Glomerular endothelial cell (primary cell): ENCODE data around the gene PDCD4. TPM values are rescaled to one million over a fixed set of nuclear protein-coding genes. Genes with fewer than 3 reads are reported as not detected.

ENCODE experiments used
- DNase-seq: peaks from one replicate; pipeline ENCODE4 v3.0.0-alpha.2; 2011; ENCODE audit warnings: low read depth, low spot score; ENCODE audit errors: extremely low read depth
- total RNA-seq: library from RNA; depleted of rRNA; stranded (reverse); fragments of >200 nt; gene quantifications from 2 replicates; pipeline ENCODE4 v1.2.3, GENCODE V29; 2015

PDCD4 gene
- total RNA-seq = 45.5 and 56.6 TPM in 2 replicates

DNA sequence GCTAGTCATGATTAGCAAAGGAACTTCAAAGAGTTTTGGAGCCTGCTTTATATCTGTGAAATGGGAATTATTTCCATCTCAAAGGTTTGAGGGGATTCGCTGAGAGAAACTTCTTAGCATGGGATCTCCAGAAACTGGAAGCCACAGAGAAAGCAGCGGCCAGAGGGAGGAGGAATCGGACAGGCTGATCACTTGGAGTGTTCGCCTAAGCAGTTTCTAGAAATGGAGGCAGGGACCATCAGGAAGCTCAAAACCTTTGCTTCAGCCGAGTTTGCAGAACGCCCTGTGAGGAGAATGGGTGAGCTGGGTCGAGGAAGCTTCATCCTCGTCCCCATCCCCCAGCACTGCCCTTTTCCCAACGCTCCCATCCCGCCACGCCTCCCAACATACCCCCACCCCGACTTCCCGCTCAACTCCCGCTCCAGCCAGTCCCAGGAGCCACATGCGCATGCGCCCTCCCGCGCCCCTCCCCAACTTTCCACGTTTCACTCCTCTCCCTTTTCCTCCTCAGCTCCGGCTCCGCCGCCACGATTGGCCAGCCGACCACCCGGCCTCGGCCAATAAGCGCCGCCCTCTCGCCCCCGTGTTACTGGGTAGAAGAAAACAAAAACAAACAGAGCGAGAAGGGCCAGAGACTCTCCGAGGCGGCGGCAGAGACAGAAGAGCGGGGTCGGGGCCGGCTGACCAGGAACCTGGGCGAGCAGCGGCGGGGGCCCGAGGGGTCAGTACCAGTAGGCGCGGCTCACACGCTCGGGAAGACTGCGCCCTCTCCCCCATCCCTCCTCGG is at the start of gene PDCD4:
Gene PDCD4, plus strand, starts transcription at position 631 of the 787 bp plus-strand sequence. CDS start 4,100 bp downstream, outside the sequence.
- peak; percentile 81 for DNase-seq

DNA sequence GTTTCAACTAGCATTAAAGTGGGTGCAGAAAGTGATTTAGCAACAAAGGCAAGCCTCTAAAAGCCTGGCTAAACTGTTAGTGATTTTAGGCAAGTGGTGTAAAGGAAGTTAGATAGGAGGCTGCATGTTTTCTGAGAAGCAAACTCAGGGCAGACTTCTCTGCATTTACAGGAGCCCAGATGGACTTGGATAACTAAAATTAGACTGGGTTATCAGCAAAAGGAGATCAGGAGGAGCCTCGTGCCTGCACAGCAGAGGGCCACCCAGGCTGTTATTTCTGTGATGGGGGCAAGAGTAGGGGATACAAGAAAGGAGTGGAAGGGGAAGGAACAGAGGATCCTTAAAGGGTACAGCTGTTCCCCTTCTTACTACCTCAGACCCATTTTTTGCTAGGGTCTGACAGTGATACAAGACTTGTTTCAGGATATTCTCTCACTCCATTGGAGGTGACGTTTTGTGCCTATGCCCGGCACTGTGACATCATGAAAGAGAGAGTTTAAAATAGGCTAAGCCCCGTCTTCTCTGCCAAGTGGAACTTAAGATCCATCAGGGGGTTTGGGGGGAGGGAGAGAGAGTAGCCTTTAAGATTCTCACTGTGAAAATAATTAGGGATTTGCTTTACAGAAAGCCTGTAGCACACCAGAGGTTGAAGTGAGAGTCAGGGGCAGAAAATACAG is 49.6 kb upstream of the PDCD4 start:
- no peak for DNase-seq

DNA sequence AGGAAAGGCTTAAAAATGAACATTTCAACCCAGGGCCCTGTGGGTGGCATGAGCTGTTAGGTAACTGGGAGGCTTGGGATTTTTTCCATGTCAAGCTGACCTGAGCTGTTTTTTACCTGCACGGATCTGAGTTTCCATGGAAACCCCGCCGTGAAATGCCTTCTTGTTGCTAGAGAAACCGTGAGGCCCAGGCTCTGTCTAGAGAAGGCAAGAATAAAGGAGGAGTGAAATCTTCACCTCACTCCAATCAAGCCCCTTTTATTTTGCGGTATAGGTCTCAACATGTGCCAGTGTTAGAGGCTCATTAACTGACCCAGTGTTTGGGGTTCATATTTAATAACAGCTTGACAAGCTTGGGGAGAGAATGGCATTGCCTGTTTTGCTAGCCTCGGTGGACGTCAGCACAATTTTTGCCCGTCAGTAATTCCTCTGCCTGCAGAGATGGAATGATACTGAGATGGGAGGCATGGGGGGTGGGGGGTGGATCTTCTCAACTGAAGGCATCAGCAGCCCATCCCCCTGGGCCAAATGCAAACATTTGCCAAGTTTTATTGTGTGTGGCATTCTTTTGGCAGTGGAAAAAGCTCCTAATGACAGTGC is 48.9 kb upstream of the PDCD4 start:
- no peak for DNase-seq

- DNase-seq = no peak
Measured at GRCh38 chr10:110824152-110824441, 47.6 kb upstream of the PDCD4 start.

DNA sequence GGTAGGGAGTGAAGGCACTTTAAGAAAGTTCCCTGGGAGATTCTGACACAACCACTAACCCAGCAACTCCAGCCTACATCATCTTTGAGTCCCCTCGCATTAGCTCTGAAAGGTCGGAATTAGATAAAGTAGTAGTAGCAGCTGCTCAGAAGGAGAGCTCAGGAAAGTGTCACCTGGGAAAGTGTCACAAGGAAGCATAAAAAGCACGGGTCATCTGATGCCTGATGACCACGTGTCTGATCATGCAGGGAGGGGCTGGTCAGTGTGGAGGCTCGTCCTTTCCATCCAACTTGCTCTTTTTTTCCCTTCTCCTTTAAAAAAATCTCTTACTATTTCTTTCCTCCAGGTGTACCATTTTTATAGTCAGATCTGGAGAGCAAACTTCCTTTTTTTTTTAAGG is 47.1 kb upstream of the PDCD4 start:
- DNase-seq = no peak

DNA sequence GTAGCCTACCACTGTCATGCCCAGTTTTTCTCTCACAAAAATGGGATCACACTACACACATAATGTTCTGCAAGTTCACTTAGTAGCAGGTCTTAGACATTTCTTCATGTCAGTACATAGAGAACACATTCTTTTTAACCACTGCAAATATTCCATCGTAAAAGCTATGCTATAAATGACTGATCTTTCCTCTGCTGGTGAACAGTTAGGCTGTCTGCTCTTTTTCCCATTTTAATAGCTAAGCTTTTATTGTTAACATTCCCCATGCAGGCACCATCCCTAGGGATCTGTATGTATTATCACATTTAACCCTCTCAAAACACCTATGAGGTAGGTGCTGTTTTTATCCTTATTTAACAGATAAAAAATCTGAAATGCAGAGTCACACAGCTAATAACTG is 46.2 kb upstream of the PDCD4 start:
- no peak for DNase-seq

- DNase-seq = no peak
Measured at GRCh38 chr10:110827410-110827809, 44.3 kb upstream of the PDCD4 start.

GRCh38 chr10:110827875-110828274 is 43.9 kb upstream of the PDCD4 start:
- DNase-seq = no peak

GRCh38 chr10:110828525-110828924 is 43.2 kb upstream of the PDCD4 start:
- DNase-seq = no peak

GRCh38 chr10:110829721-110830410 is 41.9 kb upstream of the PDCD4 start:
- DNase-seq = no peak

DNA sequence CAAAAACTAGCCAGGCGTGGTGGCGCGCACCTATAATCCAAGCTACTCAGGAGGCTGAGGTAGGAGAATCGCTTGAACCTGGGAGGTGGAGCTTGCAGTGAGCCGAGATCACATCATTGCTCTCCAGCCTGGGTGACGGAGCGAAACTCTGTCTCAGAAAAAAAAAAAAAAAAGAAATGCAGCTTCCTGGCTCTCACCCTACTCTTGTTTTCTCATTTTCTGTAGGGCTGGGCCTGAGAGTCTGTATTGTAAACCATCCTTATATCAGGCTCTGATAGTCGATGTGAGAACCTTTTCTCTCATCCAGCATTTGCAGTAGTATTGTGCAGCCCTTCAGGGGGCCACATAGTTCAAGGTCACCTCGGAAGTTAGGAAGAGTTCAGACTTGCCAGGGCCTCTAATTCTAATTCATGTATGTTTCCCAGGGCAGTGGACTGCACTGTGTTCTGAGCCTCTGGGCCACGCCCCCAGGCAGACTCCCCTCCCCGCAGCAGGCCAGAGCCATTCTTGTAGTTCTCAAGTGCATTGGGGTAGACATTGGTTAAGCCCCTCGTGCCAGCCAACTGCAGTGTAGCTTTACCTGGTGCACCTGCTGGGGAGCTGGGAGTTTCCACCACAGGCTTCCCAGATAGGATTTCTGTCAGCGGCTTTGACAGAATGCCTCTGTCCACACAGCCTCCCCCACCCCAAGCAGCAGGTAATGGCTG is 38.3 kb upstream of the PDCD4 start:
- no peak for DNase-seq

GRCh38 chr10:110833941-110834628 is 37.6 kb upstream of the PDCD4 start:
- DNase-seq = no peak

DNA sequence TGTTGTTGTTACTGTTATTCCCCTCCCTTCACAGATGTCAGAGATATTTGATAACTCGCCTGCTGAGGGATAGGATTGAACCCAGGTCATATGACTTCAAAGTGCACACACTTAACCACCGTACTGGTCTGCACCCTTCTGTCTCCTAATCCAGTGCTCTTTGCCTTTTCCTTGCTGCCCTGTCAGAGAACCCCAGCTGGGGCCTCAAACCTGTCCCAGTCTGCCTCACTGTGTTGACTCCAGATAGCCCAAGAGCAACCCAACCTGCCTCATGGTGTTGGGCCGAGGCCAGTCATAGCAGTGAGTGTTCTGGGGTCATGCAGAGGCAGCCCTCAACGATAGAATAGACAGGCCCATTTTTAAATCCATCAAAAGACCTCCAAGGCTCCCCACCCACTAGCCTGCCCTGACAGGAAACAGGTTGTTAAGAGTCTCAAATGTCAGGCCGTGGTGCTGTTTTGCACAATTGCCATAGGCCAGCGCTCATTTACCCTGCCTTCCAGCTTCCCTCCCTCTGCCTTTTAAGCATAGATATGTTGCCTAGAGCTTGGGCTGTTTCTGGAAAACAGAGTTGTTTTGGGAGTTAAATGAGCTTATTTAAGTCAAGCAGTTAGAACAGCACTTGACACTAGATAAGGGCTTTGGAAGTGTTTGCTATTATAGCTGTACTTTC is 37.0 kb upstream of the PDCD4 start:
- DNase-seq = no peak

DNA sequence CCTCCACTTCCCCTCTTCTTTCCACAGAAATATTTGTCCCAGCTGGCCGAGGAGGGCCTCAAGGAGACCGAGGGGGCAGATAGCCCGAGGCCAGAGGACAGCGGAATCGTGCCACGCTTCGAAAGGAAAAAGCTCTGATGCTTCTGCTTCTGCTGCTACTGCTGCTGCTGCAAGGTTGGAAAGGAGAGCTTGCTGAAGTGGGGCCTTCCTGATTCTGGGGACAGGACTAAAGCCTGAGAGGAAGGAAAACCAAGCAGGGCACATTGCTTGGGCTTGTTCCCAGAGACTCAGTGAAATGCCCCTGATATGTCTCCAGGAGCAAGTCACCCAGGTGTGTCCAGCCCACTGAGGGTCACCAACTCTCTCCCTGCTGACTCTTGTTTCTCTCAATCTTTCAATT is 35.9 kb upstream of the PDCD4 start:
- DNase-seq = no peak

DNA sequence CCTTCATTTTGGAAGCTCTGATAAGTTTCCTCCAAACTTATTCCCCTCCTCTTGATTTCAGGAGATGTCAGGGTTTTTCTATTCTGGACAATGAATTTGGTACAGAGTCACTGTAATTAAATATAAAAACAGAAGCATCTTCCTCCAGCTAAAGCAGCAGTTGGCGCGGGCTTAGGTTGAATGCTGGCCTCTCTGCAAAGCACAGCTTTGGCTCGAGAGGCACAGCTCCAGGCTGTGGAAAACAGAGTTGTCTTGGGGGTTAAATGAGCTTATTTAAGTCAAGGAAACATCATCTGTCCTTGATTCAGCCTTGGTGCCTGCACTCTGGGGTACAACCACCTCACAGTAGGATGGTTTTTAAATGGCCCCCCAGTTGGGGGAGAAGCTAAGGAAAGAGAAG is 35.0 kb upstream of the PDCD4 start:
- DNase-seq = no peak

DNA sequence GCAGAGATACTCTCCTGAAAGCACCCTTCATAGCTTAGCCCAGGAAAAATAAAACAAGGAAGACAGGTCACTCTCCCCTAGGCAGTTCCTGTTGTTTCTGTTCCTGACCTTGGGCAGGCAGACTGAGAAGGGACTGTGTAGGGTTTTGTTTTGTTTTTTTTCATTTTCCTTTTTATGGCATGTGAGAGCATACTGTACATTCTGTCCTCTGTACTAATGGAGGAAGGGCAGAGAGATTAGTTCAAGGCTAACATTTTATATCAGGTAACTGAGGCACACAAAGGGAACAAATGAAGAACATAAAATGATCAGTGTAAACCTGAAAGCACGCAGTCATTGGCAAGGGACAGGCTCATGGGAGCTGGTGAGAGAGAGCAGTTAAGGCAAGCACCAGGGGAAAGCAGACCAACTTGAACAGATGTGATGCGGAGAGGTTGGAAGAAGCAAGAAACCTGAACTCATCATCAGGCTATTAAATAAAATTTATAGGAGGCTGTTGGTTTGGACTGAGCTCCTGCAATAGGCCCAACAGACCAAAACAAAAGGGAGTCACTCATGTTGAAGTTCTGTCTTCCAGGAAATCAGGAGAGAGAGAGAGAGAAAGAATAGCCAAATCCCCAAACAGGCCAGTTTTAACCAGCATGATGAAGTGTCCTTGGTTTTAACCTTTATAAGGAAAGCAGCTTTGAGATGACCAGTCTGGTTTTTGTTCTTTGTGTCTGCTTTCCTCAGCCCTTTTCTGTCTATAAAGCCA is 34.1 kb upstream of the PDCD4 start:
- no peak for DNase-seq

GRCh38 chr10:110840225-110840922 is 31.4 kb upstream of the PDCD4 start:
- no peak for DNase-seq

- no peak for DNase-seq
Measured at GRCh38 chr10:110840923-110841428, 30.8 kb upstream of the PDCD4 start.
